HG03571 (cell line): Measurements from ENCODE around the gene CACNB2.
A peak's percentile ranks its signal among the peaks of the same experiment; 100 is the strongest.

ENCODE experiments used
- ATAC-seq: cut with Tn5 transposase; IDR thresholded peaks from one replicate; pipeline ENCODE4 v1.9.1; 2021; ENCODE audit not compliant: unreplicated experiment

CACNB2 gene

GRCh38 chr10:18497806-18498369 lies 357.7 kb downstream of the CACNB2 start:
- no peak for ATAC-seq

DNA sequence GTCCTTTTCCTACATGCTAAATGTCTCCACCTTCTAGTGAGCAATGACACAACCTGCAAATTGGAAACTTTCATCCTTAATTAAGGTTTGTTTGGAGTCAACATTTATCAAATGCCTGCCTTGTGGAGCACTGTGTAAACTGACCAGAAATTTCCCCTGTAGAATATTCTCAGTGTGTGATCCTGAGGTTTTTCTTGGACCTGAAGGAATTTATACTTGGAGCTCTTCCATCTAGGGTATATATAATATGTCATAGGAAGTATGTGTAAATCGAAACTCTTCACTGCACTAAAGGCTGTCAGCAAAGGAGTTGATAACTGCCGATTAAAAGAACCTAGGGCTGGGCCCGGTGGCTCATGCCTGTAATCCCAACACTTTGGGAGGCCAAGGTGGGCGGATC lies 358.8 kb downstream of the CACNB2 start:
- no peak for ATAC-seq

- ATAC-seq, result no peak
These were observed 360.4 kb downstream of the CACNB2 start for GRCh38 chr10:18500576-18500975.

- ATAC-seq, result peak; percentile 53
These were observed 361.0 kb downstream of the CACNB2 start for GRCh38 chr10:18501198-18501597.

- no peak for ATAC-seq
These were observed 361.4 kb downstream of the CACNB2 start for GRCh38 chr10:18501629-18502028.

DNA sequence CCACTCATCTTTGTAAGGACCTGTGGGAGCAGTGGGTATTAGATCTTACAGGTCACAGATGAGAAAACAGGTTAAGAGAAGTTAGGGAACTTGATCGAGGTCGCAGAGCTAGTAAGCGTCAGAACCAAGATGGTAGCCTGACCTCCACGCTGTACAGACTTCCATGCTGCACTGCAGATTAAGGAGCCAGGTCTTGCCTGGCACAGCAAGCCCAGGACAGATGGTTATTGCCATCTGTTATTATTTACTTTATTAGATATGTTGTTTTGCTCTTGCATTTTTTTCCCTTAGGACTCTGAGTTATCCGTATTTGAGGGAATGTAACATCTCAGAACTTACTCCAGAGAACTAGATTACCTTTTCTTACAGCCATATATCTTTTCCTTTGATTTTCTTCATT lies 363.9 kb downstream of the CACNB2 start:
- ATAC-seq, result no peak

- no peak for ATAC-seq
These were observed 365.4 kb downstream of the CACNB2 start for GRCh38 chr10:18505456-18506118.

DNA sequence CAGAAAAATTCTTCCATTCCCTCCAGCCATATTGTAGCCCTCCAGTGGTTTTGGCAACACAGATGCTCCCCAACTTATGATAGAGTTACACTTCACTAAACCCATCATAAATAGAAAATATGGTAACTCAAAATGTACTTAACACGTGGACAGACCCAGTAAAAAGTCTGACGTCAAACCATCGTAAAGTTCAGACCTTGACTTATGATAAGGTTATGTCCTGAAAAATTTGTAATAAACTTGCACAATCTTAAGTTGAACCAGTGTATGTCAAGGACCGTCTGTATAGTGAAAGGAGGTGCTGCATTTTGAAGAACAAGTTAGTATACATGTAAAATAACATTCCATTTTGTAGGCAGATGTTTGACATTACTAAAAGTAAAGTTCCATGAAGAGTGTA lies 368.4 kb downstream of the CACNB2 start:
- ATAC-seq, result no peak

DNA sequence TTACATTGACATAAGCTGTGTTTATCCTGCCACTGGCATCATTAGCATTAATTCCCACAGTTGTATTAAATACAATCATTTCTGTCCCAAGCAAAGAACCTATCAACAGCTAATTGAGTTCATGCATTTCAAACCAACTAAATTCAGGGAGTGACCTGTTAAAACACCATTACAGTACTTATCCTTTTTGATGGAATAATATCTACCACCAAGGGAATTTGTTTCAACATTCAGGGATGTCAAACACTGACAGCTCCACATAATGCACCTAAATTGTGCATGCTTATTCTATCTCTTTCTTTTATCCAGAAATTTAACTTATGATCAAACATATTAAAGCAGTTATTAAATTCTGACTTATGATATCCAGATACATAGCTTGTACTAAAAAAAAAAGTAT lies 374.3 kb downstream of the CACNB2 start:
- no peak for ATAC-seq

DNA sequence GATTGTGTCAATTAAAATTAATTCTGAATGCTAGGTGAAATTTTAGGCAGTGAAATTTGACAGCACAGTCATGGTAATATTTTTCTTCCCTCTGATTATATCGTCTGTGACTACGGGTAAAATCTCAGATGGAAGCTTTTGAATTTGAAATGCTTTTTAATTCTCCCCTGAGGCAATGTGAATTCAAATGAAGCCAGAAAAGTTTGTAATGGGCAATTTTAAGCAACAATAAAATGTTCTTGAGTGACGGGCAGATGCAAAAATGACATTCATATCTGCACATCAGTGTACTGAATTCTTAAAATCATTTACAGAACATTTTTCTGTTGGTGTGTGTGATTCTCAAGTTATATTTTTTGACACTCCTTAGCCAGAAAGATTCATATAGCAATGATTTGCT lies 376.6 kb downstream of the CACNB2 start:
- ATAC-seq, result no peak

- no peak for ATAC-seq
These were observed 382.8 kb downstream of the CACNB2 start for GRCh38 chr10:18523025-18523424.

DNA sequence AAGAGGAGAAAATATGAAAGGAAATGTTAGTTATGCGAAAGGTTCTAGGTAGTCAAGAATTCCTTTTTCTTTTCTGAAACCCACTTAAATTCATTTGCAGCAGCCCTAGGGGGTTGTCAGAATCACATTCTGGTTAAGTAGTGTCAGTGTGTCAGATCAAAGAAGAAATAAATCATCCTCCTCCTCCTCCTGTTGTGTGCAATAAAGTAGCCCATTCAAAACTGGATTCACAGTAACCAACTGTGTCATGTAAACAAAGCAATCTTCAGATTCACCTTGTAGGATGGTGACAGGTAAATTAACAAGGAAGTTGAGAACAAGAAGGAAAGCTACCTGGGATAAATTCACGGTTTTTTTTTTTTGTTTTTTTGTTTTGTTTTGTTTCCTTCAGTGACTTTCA lies 383.6 kb downstream of the CACNB2 start:
- ATAC-seq, result no peak

- no peak for ATAC-seq
These were observed 387.5 kb downstream of the CACNB2 start for GRCh38 chr10:18527687-18528086.

- no peak for ATAC-seq
These were observed 388.1 kb downstream of the CACNB2 start for GRCh38 chr10:18528292-18528691.

GRCh38 chr10:18532881-18533535 lies 392.8 kb downstream of the CACNB2 start:
- ATAC-seq, result no peak

- ATAC-seq, result no peak
These were observed 393.7 kb downstream of the CACNB2 start for GRCh38 chr10:18533896-18534295.

DNA sequence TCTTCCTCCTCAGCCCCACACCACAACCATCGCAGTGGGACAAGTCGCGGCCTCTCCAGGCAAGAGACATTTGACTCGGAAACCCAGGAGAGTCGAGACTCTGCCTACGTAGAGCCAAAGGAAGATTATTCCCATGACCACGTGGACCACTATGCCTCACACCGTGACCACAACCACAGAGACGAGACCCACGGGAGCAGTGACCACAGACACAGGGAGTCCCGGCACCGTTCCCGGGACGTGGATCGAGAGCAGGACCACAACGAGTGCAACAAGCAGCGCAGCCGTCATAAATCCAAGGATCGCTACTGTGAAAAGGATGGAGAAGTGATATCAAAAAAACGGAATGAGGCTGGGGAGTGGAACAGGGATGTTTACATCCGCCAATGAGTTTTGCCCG lies 399.1 kb downstream of the CACNB2 start:
- ATAC-seq, result no peak

GRCh38 chr10:18540195-18540594 lies 400.0 kb downstream of the CACNB2 start:
- no peak for ATAC-seq

GRCh38 chr10:18542832-18543231 lies 402.6 kb downstream of the CACNB2 start:
- ATAC-seq, result no peak

GRCh38 chr10:18545621-18546305 lies 405.5 kb downstream of the CACNB2 start:
- no peak for ATAC-seq

DNA sequence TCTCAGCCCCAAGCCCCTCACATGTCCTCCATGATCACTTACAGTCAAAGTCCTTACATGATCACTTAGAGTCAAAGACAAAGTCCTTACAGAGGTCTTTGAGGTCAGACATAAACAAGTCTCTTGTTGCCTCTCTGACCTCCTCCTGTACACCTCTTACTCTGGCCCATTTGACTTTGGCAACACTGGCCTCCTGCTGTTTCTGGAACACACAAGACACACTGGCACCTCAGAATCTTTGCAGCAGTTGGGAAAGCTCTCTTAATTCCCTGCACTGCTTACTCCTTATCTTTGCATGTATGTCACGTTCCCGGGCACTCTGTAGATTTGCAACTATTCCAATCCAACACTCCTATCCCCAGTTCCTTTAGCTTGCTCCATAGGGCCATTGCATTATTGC lies 408.9 kb downstream of the CACNB2 start:
- ATAC-seq, result no peak

DNA sequence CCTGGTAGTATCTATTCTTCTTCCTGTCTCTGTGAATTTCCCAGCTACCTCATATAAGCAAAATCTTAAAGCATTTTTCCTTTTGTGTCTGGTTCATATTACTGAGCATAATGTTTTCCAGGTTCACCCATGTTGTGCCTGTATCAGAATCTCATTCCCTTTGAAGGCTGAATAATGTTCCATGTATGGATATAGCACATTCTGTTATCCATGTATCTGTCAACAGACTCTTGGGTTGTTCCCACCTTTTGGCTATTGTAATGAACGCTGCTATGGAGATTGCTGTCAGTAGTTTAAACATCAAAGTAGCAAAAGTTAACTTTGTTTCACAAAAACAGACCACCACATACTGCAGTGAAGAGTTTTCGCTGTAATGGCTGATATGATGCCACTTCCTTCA lies 411.2 kb downstream of the CACNB2 start:
- ATAC-seq, result no peak
